Activated CD8-positive, alpha-beta memory T cell treated with anti-CD3 and anti-CD28 coated beads, Interleukin-2, amount 50 U/mL, for 4 hours (primary cell): ENCODE measurements around the gene TDRD7.

Experiments
- DNase-seq: peaks from one replicate; pipeline ENCODE4 v3.0.0-alpha.2; 2020

The TDRD7 gene

GRCh38 chr9:97535771-97536170 is 123.9 kb downstream of the TDRD7 start:
- no peak for DNase-seq

GRCh38 chr9:97536480-97536879 is 124.6 kb downstream of the TDRD7 start:
- no peak for DNase-seq

- DNase-seq: no peak
Observed at GRCh38 chr9:97543561-97543960, 131.7 kb downstream of the TDRD7 start.

- no peak for DNase-seq
Observed at GRCh38 chr9:97545486-97545885, 133.6 kb downstream of the TDRD7 start.
